HG03571 (cell line): ENCODE data around the gene UPF1.
"Not testable (repeated sequence)": the region's sequence is repeated elsewhere in the genome, so short reads cannot be mapped to it uniquely, and the experiment has no call there.

Experiments
- ATAC-seq: cut with Tn5 transposase; IDR thresholded peaks from one replicate; pipeline ENCODE4 v1.9.1; 2021; ENCODE audit not compliant: unreplicated experiment

The UPF1 gene

GRCh38 chr19:18896421-18896841 is 64.7 kb downstream of the UPF1 start:
- no peak for ATAC-seq

DNA sequence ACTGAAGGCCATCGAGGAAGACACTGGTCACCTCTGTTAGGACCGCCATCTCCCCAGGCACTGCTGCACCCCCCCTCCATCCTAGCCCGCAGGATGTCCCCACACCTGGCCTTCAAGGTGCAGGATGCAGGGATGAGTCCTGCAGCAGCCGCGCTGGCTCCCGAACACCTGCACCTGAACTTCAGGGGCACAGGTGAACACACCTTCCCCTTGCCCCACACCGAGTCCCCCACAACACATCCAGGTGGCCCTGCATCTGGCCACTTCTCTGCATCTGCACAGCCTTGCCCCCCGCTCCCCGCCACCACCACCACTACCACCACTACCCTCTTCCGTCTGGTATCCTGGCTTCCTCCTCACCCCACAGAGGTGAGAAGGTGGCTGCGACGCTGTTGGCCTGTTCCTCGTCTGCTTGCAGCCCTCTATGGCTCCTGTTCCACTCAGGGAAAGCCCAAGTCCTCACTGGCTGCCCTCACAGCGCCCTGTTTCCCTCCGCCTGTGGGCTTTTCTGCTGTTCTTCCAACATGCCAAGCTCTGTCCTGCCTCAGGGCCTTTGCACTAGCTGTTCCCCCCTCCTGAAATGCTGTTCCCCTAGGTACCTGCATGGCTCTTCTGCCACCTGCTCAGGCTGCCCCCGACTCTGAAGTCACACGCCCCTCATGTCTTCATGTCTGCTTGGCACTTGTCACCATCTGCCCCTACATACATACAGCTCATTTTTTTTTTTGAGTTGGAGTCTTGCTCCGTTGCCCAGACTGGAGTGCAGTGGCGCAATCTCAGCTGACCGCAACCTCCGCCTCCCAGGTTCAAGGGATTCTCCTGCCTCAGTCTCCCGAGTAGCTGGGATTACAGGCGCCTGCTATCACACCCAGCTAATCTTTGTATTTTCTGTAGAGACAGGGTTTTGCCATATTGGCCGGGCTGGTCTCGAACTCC is 65.6 kb downstream of the UPF1 start:
- no peak for ATAC-seq

DNA sequence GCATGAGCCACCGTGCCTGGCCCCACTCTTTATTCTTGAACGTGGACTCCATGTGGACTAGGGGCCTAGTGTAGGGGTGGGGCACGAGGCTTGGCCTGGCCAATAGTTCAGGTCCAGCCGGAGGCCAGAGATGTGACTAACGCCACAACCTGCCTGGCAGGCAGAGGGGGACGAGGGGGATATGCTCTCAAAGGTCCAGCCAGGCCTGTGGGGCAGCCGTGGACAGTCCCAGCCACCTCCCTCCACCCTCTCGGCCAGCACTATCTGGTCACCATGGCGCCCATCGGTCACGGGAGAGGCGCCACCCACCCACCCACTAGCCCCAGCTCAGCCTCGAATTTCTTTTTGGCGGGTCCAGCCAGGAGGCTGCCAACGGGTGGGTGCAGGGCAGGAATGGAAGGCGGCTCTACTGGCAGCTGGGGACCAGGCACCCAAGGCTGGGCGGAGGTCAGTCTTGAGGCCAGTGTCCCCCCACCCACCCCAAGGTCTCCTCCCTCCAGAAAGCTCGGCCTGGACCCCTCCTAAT is 66.4 kb downstream of the UPF1 start:
- no peak for ATAC-seq

DNA sequence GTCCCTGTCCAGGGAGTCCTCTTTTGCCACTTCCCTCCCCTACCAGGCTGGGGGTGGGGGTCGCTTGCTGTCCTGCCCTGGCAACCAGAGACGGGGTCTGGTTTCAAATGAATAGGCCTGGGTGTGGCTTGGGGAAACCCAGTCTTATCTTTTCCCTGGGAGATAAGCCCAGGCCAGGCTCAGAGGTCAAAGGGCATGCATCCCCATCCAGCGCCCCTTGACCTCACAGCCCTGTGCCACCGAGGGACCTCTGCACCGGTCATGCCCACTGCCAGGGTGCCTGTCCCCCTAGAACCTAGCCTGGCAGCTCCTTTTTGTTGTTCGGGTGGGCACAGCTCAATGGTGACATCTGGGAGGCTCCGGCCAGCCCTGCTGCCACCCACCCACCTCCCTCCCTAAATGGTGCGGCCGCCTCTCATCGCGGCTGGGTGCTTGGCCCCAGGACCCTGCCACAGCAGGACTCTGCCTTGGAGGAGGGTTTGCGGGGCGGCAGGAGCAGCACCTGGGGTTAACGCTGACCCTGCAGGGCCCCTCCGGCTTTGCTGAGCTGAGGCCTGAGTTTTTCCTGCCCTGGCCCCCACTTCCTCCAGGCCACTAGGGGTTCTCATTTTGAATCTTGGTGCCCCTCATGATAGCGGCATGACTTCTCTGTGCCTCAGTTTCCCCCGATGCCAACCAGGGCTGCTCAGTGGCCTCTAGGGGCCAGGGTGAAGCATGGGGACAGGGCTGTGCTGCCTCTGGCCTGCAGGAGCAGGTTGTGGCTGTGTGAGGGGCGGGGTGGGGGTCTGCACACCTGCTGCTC is 67.0 kb downstream of the UPF1 start:
- ATAC-seq, result no peak

- ATAC-seq, result no peak
Measured at GRCh38 chr19:18899624-18900560, 68.1 kb downstream of the UPF1 start.

DNA sequence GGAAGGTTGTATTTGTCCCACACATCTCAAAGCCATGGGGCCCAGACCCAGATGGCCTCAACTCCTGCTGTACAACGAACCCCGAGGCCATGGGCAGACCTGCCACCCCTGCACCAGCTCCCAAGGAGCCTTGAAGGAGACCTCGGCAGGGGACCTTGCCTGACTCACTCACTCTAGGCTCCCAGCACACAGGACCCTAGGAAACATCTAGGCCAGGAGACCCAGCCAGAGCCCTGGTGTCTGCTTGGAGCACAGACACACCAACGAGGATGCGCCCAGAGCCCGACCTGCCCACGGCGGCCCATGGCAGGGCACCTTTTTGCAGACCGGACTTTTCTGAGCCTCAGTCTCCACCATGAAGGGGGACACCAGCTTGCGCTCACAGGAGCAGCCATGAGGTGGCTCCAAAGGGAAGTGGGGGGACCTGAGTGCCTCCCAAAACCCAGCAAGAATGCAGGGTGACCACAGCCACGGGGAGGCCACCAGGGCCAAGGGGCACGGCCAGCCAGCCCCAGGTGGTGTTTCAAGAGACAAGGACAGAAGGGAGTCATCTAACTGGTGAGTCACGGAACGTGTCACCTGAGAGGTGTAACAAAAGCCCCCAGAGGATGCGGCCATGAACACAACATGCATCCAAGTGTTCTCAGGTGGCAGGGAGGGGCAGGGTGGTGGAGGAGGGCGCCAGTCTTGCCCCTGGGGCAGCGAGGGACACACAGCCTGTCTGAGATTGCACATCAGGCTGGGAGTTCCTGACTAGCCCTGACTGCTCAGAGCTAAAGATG is 69.1 kb downstream of the UPF1 start:
- ATAC-seq, result no peak

GRCh38 chr19:18901491-18901890 is 69.7 kb downstream of the UPF1 start:
- no peak for ATAC-seq

DNA sequence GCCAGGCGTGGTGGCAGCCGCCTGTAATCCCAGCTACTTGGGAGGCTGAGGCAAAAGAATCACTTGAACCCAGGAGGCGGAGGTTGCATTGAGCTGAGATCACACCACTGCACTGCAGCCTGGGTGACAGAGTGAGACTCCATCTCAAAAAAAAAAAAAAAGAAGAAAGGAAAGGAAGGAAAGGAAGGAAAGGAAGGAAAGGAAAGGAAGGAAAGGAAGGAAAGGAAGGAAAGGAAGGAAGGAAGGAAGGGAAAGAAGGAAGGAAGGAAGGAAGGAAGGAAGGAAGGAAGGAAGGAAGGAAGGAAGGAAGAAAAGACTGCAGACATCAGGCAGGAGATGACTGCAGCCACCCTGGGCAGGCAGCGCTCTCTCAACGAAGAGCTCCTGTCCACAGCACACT is 70.8 kb downstream of the UPF1 start:
- ATAC-seq, result not testable (repeated sequence)

DNA sequence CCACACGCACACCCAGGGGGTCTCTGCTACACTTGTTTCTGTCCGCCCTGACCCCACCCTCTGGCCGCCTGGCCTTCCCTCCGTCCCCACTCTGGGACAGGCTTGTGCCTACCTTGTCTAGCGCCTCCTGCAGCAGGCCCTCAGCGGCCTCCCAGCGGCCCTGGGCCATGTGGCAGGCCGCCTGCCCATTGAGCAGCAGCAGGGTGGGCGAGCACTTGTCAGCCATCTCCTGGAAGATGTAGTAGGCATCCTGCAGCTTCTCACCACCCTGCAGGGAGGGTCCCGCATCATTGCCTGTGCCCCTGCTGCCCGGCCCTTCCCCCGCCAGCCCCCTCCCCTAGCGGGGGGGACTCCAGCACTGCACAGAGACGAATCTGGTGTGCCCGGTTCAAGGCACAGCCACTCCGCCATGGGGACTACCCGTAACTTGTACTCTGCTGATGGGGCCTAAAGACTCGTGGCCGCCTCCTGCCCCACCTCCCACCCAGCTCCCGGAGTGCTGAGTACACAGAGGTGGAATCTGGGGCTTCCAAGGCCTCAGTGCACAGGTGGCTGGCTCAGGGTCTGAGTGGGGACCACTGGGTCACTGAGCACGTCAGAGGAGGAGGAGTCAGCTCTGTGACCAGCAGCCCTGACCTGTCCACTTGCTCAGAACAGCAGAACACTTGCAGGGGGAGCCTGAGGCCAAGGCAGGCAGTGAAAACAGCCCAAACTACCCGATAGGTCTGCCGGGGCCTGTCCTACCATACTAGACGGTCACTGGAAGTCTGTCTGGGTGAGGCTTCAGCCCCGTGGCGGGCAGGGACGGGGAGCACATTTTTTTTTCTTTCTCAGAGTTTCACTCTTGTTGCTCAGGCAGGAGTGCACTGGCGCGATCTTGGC is 71.6 kb downstream of the UPF1 start:
- no peak for ATAC-seq

GRCh38 chr19:18904334-18905057 is 72.7 kb downstream of the UPF1 start:
- no peak for ATAC-seq

GRCh38 chr19:18905058-18905456 is 73.3 kb downstream of the UPF1 start:
- ATAC-seq, result no peak

GRCh38 chr19:18905513-18906236 is 73.9 kb downstream of the UPF1 start:
- no peak for ATAC-seq

DNA sequence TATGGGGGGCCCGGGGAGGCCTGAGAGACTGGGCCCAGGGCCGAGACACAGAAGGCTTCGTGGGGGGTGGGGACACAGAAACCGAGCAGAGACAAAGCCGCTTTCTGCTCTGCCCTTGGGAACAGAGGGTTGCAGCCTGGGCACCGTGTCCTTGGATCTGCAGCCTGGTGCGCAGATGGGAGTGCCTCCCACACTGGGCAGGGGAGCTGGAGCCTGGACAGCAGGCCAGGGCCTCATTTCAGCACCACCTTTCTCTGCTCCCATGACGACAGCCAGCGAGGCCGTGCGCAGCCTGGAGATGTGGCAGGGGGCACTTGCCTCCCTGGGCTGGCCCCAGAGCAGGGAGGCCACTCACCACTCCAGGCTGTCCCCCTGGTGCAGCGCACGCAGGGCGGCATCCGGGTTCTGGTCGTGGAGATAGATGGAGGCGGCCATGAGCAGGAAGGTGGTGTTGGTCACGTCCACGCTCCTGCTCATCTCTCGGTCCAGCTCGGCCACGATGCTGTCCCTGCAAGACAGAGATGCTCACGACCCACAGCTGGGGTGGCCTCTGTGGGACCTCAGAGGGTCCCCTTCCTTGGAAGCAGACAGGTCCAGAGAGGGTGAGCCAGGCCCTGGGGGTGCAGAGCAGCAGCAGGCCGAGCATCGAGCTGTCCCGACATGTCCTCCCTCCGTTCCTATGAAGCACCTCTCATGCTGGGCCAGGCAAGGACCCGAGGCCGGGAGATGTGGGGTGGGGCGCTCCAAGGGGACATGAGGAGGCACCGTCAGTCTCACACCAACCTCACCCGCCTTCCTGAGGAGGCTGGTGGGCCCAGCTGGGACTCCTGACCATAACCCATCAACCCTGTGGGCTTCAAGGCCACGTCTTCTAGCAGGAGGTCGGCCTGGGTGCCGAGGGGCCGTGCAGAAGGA is 75.1 kb downstream of the UPF1 start:
- ATAC-seq, result no peak

- ATAC-seq, result no peak
Measured at GRCh38 chr19:18908917-18909619, 77.3 kb downstream of the UPF1 start.

GRCh38 chr19:18910010-18910409 is 78.3 kb downstream of the UPF1 start:
- no peak for ATAC-seq
